NT2/D1 (cell line): Measurements from ENCODE around the gene CRNN.

ENCODE experiments used
- DNase-seq: peaks from one replicate; pipeline ENCODE4 v3.0.0-alpha.2; 2011; ENCODE audit warnings: low read depth, low spot score
- H3K27me3 ChIP-seq: 2 replicates; pipeline ENCODE4 v1.6.0; 2011; ENCODE audit warnings: mild to moderate bottlenecking; ENCODE audit not compliant: insufficient read length, insufficient read depth
- H3K36me3 ChIP-seq: 2 replicates; pipeline ENCODE4 v1.6.1; 2011; ENCODE audit warnings: mild to moderate bottlenecking, low read length, mixed read lengths; ENCODE audit not compliant: insufficient read depth, insufficient read length
- H3K4me1 ChIP-seq: 2 replicates; pipeline ENCODE4 v1.5.1; 2011; ENCODE audit not compliant: insufficient read depth, insufficient read length
- H3K4me3 ChIP-seq: 2 replicates; pipeline ENCODE4 v1.5.1; 2011; ENCODE audit warnings: low read depth; ENCODE audit not compliant: insufficient read length
- H3K9ac ChIP-seq: 2 replicates; pipeline ENCODE4 v1.6.0; 2011; ENCODE audit warnings: low read depth; ENCODE audit not compliant: insufficient read length
- H3K9me3 ChIP-seq: 2 replicates; pipeline ENCODE4 v1.5.1; 2011; ENCODE audit warnings: mild to moderate bottlenecking, low read length; ENCODE audit not compliant: insufficient read depth
- SUZ12 ChIP-seq: IDR thresholded peaks from 2 replicates; pipeline ENCODE4 v1.6.1; 2011; ENCODE audit not compliant: insufficient read length, insufficient read depth; ENCODE audit errors: extremely low read depth
- YY1 ChIP-seq: IDR thresholded peaks from 2 replicates; pipeline ENCODE4 v1.6.1; 2011; ENCODE audit not compliant: insufficient read length, insufficient read depth
- ZNF274 ChIP-seq: IDR thresholded peaks from 2 replicates; pipeline ENCODE4 v1.6.1; 2011; ENCODE audit warnings: mild to moderate bottlenecking, low read depth, low read length

The CRNN gene

DNA sequence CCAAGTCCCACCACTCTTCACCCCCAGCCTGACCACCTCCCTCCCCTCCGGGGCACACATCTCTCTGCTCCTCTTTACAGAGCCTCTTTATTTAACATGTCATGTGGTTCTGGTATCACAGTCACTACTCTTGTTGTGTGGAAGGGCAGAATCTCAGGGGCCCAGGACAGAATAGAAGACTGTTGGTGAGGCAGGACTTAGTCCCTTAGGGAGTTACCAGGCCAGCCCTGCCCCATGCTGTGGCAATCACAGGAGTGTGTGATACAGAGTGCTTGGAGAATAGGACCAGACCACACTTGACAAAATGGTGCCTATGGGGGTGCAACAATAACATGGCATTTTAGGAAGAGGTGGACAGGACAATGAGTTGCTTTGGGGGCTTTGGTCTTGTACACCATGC is 43.0 kb upstream of the CRNN start:
- Histone ChIP-seq H3K27me3 (peaks cover 5% of the 10 kb centered on the region), H3K4me3 (no peak overlapping the region), H3K36me3 (no peaks in the 10 kb centered on the region), H3K9ac (no peak overlapping the region), H3K4me1 (no peaks in the 10 kb centered on the region), H3K9me3 (no peaks in the 10 kb centered on the region; the same call in 1 of the 2 replicates)
- DNase-seq = no peak
- no peak for TF ChIP-seq ZNF274
- TF ChIP-seq YY1 = no peak
- TF ChIP-seq SUZ12 = no peak

DNA sequence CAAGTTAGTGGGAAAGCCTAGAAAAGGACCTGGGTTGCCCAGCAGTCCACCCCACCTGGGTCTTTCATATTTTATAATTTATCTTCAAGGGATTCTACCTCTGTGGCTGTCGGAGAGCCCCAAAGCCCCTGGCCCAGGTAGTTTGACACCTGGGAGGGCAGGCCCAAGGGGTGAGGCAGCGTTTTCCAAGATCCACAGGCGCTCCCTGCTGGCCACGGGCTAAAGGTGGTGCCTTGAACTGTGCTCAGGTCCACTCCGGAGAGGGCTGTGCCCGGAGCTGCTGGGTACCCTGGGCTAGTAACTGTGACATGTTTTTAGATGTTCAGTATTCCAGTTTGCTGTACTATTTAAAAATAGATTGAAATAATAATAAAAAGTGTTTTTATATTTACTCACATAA is 37.2 kb upstream of the CRNN start:
- Histone ChIP-seq H3K4me1 (no peaks in the 10 kb centered on the region), H3K4me3 (no peak overlapping the region), H3K36me3 (no peaks in the 10 kb centered on the region), H3K27me3 (no peaks in the 10 kb centered on the region), H3K9me3 (no peaks in the 10 kb centered on the region), H3K9ac (no peak overlapping the region)
- no peak for TF ChIP-seq ZNF274
- no peak for TF ChIP-seq SUZ12
- no peak for TF ChIP-seq YY1
- DNase-seq = peak; percentile 11

DNA sequence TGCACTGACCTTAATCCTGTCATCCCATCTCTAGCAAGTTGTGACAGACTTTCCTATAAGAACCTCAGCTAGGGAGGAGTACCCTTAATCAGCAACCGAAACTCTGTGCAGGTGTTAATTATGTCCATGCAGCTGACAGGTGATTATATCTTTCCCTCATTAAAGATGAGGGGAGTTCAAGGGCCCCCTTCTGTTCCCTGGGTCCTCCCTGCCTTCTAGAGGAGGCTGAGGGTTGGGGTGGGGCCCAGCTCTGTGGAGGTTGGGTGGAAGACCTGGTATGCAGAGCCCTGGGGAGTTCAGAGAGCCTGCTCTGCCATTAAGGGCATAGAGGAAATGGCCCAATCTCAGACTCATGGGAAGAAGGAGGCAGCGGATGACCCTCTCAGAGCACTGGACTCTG is 35.6 kb upstream of the CRNN start:
- no peak for DNase-seq
- Histone ChIP-seq H3K9me3 (no peaks in the 10 kb centered on the region), H3K4me3 (no peak overlapping the region), H3K4me1 (no peaks in the 10 kb centered on the region), H3K36me3 (no peaks in the 10 kb centered on the region), H3K9ac (no peak overlapping the region), H3K27me3 (no peaks in the 10 kb centered on the region)
- TF ChIP-seq SUZ12 = no peak
- no peak for TF ChIP-seq ZNF274
- TF ChIP-seq YY1 = no peak

DNA sequence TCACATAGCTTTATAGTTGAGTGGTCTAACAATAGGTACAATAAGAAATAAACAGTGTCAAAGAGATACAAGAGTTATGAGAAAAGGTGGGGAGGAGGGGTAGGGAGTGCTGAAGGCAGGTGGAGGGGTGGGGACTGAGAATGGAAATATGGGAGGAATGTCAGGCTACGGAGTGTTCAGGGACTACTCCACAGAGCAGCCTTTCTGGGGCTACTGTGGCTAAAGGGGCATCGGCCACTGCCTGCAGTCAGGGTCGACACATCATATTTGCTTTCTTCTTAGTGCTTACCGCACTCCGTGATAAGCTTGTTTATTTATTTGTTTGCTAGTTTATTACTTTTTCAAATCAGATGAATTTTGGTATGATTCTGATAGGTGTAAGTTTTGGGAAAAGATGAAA is 34.4 kb upstream of the CRNN start:
- H3K9me3 ChIP-seq = no peaks in the 10 kb centered on the region
- no peak for TF ChIP-seq ZNF274
- no peak for TF ChIP-seq SUZ12
- no peak for TF ChIP-seq YY1
- H3K27me3 ChIP-seq = no peaks in the 10 kb centered on the region
- H3K4me3 ChIP-seq = no peak overlapping the region
- no peak for DNase-seq
- no peaks in the 10 kb centered on the region for H3K36me3 ChIP-seq
- H3K9ac ChIP-seq = no peak overlapping the region
- no peaks in the 10 kb centered on the region for H3K4me1 ChIP-seq

DNA sequence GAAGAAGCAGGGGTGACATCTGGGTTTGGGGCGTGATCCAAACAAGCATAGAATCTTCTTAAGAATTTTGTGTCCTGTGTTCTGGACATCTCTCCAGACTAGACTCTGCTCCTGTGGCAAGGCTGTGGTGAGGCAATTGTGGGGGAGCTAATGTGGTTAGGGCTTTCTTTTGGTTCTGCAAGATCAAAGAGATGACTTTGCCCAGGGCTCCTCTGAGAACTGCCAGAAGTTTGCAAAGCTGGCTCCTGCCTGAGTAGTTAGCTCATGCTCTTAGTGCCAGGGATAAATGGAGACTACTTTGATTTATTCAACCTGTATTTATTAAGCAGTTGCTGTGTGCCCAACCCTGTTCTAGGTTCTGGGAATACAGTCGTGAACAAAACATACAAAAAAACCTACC is 34.0 kb upstream of the CRNN start:
- Histone ChIP-seq H3K27me3 (no peaks in the 10 kb centered on the region), H3K9me3 (no peaks in the 10 kb centered on the region), H3K9ac (no peak overlapping the region), H3K36me3 (no peaks in the 10 kb centered on the region), H3K4me1 (no peaks in the 10 kb centered on the region), H3K4me3 (no peak overlapping the region)
- DNase-seq = no peak
- TF ChIP-seq YY1 (no peak), ZNF274 (no peak), SUZ12 (no peak)

DNA sequence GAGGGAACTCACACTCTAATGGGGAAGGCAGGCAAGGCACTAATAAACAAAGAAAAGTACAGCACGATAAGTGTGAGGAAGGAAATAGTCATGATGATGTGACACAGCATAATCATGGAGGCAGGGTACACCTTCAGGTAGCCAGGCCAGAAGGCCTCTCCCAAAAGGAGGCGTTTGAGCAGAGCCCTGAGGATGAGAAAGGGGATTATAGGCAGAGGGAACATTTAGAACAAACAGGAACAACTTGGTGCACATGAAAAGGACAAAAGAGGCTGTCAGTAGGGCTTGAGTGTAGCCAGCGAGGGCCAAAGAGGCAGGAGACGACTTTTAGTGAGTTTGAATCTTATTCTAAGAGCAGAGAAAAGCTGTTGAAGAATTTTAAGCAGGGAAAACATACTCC is 33.4 kb upstream of the CRNN start:
- Histone ChIP-seq H3K27me3 (no peaks in the 10 kb centered on the region), H3K4me1 (no peaks in the 10 kb centered on the region), H3K9me3 (no peaks in the 10 kb centered on the region), H3K36me3 (no peaks in the 10 kb centered on the region), H3K9ac (no peak overlapping the region), H3K4me3 (no peak overlapping the region)
- no peak for DNase-seq
- TF ChIP-seq SUZ12 = no peak
- TF ChIP-seq YY1 = no peak
- no peak for TF ChIP-seq ZNF274

DNA sequence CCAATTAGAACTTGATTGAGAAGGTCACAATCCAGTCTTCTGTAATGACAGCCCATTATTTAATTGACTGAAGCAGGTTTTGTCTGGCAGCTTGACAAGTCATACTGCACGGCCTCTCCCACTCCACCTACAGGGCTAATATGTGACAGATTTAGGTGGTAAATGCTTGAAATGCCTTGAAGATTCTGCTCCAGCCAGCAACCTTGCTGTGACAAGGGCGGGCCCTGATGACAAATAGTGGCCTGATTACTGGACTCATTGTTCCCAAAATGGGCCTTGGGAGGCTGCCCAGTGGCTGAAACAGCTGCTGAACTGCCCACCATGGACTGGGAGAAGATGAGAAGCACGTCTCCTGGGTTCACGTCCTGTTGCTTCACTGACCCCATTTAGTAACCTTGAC is 30.0 kb upstream of the CRNN start:
- no peaks in the 10 kb centered on the region for H3K9me3 ChIP-seq
- H3K4me1 ChIP-seq = no peaks in the 10 kb centered on the region
- no peaks in the 10 kb centered on the region for H3K36me3 ChIP-seq
- peaks cover 5% of the 10 kb centered on the region for H3K27me3 ChIP-seq
- H3K4me3 ChIP-seq = no peak overlapping the region
- no peak for TF ChIP-seq SUZ12
- no peak for TF ChIP-seq ZNF274
- TF ChIP-seq YY1 = no peak
- DNase-seq = no peak
- no peak overlapping the region for H3K9ac ChIP-seq

DNA sequence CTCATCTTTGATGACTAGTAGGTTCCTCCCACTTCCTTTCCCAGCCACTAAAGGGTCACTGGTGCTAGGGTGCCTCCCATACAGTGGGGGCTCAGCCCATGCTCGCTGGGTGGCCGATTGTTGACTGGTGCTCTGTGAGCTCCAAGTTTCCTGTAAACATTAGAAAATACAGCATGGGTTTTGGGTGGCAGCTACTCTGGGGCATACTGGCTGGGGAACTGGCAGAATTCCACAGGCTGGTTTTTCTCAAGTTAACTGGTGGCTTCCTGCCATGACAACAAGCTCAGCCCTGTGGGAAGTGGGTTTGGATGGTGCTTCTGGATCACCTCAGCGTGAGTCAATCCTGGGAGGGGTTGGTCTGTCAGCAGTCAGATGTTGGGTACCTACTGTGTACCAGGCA is 28.7 kb upstream of the CRNN start:
- Histone ChIP-seq H3K27me3 (peaks cover 5% of the 10 kb centered on the region), H3K9me3 (no peaks in the 10 kb centered on the region), H3K9ac (no peak overlapping the region), H3K4me1 (no peaks in the 10 kb centered on the region), H3K4me3 (no peak overlapping the region), H3K36me3 (no peaks in the 10 kb centered on the region)
- no peak for TF ChIP-seq SUZ12
- TF ChIP-seq YY1 = no peak
- no peak for TF ChIP-seq ZNF274
- DNase-seq = no peak
